C4-2B (cell line): Measurements from ENCODE around the gene WBP1L.

Experiments
- H3K27ac ChIP-seq: fragments of 450-650 bp; 2 replicates; pipeline ENCODE4 v1.5.1; 2017
- ZFX ChIP-seq: fragments of 450-650 bp; IDR thresholded peaks from 2 replicates; pipeline ENCODE4 v1.6.1; 2017
- TF ChIP-seq, protein P1 (sequence below): fragments of 450-650 bp; conservative IDR thresholded peaks from 2 replicates; pipeline ENCODE4 v1.5.1; 2017; ENCODE audit warnings: mild to moderate bottlenecking

Gene WBP1L

DNA sequence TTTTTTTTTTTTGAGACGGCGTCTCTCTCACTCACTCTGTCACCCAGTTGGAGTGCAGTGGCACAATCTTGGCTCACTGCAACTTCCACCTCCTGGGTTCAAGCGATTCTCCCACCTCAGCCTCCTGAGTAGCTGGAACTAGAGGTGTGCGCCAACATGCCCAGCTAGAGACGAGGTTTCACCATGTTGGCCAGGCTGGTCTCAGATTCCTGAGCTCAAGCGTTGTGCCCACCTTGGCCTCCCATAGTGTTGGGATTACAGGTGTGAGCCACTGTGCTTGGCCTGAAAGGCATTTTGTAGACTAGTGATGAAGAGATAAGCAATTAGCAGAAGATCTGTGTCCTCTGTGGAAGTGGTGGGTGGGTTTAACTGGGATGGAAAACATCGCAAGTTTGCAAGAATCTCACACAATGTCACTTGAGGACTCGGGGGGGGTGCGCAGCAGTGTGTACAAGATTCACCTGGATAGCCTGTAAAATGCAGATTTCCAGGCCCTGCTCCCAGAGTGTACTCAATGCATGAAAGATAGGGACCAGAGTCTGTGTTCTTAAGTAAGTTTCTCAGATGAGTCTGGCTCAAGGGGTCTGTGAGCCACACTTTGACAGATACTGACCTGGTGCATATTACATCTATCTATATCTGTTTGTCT, 82.5 kb downstream of the WBP1L start:
- no peak for TF ChIP-seq ZFX
- TF ChIP-seq, protein P1, sequence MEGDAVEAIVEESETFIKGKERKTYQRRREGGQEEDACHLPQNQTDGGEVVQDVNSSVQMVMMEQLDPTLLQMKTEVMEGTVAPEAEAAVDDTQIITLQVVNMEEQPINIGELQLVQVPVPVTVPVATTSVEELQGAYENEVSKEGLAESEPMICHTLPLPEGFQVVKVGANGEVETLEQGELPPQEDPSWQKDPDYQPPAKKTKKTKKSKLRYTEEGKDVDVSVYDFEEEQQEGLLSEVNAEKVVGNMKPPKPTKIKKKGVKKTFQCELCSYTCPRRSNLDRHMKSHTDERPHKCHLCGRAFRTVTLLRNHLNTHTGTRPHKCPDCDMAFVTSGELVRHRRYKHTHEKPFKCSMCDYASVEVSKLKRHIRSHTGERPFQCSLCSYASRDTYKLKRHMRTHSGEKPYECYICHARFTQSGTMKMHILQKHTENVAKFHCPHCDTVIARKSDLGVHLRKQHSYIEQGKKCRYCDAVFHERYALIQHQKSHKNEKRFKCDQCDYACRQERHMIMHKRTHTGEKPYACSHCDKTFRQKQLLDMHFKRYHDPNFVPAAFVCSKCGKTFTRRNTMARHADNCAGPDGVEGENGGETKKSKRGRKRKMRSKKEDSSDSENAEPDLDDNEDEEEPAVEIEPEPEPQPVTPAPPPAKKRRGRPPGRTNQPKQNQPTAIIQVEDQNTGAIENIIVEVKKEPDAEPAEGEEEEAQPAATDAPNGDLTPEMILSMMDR = no peak

DNA sequence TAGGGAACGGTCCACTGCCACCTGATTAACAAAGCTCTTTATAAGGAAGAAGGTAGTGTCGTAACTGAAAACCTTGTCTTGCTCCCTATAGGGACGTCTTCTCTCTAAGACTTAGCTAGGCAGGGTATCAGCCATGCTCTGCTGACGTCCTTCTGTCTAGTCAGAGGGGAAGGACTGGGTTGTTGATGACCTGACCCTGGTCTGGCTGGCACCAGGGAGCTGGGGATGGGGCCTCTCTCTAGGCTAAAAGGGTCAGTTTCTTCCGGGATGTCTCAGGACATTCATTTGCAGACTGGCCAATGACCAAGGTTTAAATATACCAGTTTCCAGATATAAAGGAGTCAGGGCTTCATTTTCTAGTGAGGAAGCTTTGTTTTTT, 83.8 kb downstream of the WBP1L start:
- H3K27ac ChIP-seq = no peak overlapping the region
- TF ChIP-seq, protein P1 = no peak
- no peak for TF ChIP-seq ZFX

More for the DNA sequence above, 82.5 kb downstream of the WBP1L start:
- no peak overlapping the region for H3K27ac ChIP-seq

DNA sequence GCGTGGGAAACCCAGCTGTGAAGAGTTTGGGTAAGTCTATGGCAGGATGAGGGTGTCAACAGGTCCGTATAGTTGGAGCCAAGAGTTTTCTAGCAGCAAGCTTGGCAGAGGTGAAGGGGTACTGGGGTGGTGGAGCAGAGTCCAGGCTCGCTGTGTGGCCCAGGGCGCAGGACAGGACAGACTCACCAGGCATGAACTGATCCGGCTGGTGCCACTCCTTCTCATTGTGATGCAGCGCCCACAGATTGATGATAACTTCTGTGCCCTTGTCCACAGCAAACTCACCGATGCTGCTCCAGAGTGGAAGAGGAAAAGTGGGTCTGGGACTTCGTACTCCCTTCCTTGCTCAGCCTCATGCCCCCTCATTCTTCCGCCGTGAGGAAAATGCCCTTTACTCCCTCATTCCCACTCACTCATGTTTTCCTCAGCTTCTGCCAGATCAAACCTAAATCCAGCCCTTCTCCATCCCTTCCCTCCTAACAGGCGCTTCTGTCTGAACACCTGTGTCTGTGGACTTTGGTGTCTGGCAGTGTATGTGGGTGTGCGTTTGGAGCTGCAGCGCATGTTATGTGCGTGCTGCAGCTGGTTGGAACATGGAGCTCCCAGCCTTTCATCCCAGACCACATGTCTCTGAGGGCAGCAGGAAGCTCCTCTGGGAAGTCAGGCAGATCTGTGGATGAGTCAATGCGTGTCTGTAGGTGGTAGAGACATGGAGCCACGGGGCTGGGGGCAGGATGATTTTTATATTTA, 87.7 kb downstream of the WBP1L start:
- H3K27ac ChIP-seq = no peak overlapping the region
- TF ChIP-seq, protein P1 = no peak
- no peak for TF ChIP-seq ZFX

DNA sequence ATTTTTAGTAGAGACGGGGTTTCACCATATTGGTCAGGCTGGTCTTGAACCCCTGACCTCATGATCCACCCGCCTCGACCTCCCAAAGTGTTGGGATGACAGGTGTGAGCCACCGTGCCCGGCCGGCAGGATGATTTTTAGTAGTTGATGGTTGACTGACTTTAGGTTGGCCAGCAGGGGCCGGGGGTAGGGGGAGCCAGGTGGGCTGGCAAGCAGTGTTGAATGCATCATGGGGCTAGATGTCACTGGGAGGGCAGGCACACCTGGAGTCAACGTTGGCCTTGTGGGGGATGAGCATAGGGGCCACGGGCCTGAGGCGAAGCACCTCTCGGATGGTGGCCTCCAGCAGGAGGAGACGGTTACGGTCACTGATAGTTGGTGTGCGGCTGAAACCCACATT, 88.5 kb downstream of the WBP1L start:
- no peak overlapping the region for H3K27ac ChIP-seq
- no peak for TF ChIP-seq ZFX
- TF ChIP-seq, protein P1 = no peak

DNA sequence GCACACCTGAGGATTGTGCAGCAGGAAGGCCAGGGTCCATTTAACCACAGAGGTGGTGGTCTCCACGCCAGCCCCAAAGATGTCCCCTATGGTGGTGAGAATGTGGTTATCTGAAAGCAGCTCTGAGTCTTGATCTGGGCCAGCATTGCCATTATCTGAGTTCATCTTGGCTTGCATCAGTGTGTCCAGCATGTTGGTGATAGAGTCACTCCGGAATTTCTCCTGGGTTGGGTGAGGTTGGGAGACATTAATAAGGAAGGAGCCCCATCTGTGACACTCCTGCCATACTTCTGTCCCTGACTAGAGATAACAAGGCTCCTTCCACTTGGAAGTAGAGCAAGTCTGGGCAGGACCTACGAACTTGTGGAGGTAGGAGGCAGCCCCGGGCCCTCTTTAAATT, 89.2 kb downstream of the WBP1L start:
- TF ChIP-seq, protein P1 = no peak
- no peak for TF ChIP-seq ZFX

DNA sequence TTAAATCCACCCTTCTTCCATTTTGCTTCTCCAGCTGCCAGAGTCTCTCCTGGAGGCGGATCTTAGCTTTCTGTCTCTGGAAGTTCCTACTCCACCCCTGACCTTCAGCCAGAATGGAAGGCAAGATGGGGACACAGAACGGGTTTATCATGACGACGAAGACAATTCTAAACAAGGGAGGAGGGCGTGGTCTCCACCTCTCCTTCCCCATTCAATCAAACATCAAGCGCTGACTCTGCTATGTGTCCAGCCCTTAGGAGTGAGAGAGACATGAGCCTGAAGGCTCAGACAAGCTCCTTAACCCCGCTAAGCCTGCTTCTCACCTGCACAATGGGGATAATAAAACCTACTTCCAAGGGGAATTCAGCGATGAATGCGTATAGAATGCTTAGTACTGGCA, 90.4 kb downstream of the WBP1L start:
- no peak for TF ChIP-seq ZFX
- TF ChIP-seq, protein P1 = no peak
- no peak overlapping the region for H3K27ac ChIP-seq

More for the DNA sequence above, 89.2 kb downstream of the WBP1L start:
- no peak overlapping the region for H3K27ac ChIP-seq

DNA sequence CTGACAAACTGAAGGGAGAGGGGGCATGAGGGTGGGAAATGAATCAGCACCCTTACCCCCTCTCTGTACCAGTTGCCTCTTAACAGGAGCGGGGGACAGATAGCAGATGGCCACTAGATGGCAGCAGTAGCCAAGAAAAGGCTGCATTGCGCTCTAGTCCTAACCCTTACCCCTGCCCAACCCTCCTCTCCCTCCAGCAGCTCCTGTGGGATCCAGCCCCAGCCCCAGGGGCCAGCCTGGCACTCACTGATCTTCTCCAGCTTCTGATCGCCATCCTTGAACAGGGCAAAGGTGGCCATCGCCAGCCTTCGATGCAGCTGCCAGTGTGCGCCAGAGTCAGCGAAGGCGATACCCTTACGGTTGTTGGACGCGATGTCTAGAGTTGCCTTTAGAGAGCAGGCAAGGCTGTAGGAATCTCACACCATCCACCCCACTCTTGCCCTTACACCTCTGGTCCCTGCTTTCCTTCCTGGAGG, 91.3 kb downstream of the WBP1L start:
- TF ChIP-seq, protein P1 = peak; percentile 90
- TF ChIP-seq ZFX = no peak
- no peak overlapping the region for H3K27ac ChIP-seq
